WTC11 (cell line): ENCODE measurements around the gene NKAIN2. TPM values are rescaled to one million over a fixed set of nuclear protein-coding genes. Genes with fewer than 3 reads are reported as not detected.
A peak's percentile ranks its signal among the peaks of the same experiment; 100 is the strongest.

ENCODE experiments used
- ATAC-seq: fragments of 200-7000 bp; cut with Tn5 transposase; 2 replicates; pipeline ENCODE4 v1.10.0; 2021; ENCODE audit warnings: mild to moderate bottlenecking, moderate library complexity
- CTCF ChIA-PET: fragments of 300-600 bp; sonication (Branson Sonifier 250); formaldehyde crosslinking; loops from one replicate; lab custom pipeline; 2021; ENCODE audit warnings: antibody characterized with exemption; lab: Charles Lee
- POLR2A ChIA-PET: fragments of 350-600 bp; sonication (Branson Sonifier 250); formaldehyde crosslinking; loops from one replicate; lab custom pipeline; 2021; ENCODE audit warnings: antibody characterized with exemption; lab: Charles Lee
- DNase-seq: peaks from one replicate; pipeline ENCODE4 v3.0.0; 2021; ENCODE audit warnings: low spot score
- H3K27ac Mint-ChIP-seq: 2 replicates; pipeline ENCODE4 v1.8.0; 2021; ENCODE audit warnings: mixed read lengths
- H3K27me3 Mint-ChIP-seq: 2 replicates; pipeline ENCODE4 v1.8.0; 2021; ENCODE audit warnings: low read depth, mild to moderate bottlenecking, moderate library complexity, mixed read lengths
- H3K36me3 Mint-ChIP-seq: 2 replicates; pipeline ENCODE4 v1.8.0; 2021; ENCODE audit warnings: mixed read lengths
- H3K4me1 Mint-ChIP-seq: 2 replicates; pipeline ENCODE4 v1.8.0; 2022; ENCODE audit warnings: mixed read lengths
- H3K4me3 Mint-ChIP-seq: 2 replicates; pipeline ENCODE4 v1.8.0; 2021; ENCODE audit warnings: mild to moderate bottlenecking, moderate library complexity, mixed read lengths
- H3K9me3 Mint-ChIP-seq: 2 replicates; pipeline ENCODE4 v1.8.0; 2021; ENCODE audit warnings: mixed read lengths
- CBFB ChIP-seq: sonication (generic); formaldehyde crosslinking; IDR thresholded peaks from 2 replicates; pipeline ENCODE4 v1.8.1; 2022; ENCODE audit warnings: mild to moderate bottlenecking, low read depth, missing genetic modification reagents
- CREB1 ChIP-seq: sonication (generic); formaldehyde crosslinking; IDR thresholded peaks from 2 replicates; pipeline ENCODE4 v1.8.0; 2023; ENCODE audit warnings: mild to moderate bottlenecking, missing genetic modification reagents
- ELF4 ChIP-seq: sonication (generic); formaldehyde crosslinking; IDR thresholded peaks from 2 replicates; pipeline ENCODE4 v1.8.1; 2022; ENCODE audit warnings: low read depth, mild to moderate bottlenecking, moderate library complexity, missing genetic modification reagents
- EMX1 ChIP-seq: fragments of 250-450 bp; sonication (Bioruptor Pico); IDR thresholded peaks from 2 replicates; pipeline ENCODE4 v1.8.0; 2021; ENCODE audit warnings: mild to moderate bottlenecking
- FOXP1 ChIP-seq: sonication (generic); formaldehyde crosslinking; IDR thresholded peaks from 2 replicates; pipeline ENCODE4 v1.8.0; 2022; ENCODE audit warnings: missing genetic modification reagents, mild to moderate bottlenecking, moderate library complexity, borderline replicate concordance
- GTF2I ChIP-seq: fragments of 250-450 bp; sonication (Bioruptor Pico); conservative IDR thresholded peaks from 2 replicates; pipeline ENCODE4 v1.4.0; 2021; ENCODE audit warnings: mild to moderate bottlenecking
- JAZF1 ChIP-seq: fragments of 250-450 bp; sonication (Bioruptor Pico); IDR thresholded peaks from 2 replicates; pipeline ENCODE4 v1.9.0; 2021; ENCODE audit warnings: moderate library complexity, mild to moderate bottlenecking, inconsistent platforms
- JUN ChIP-seq: sonication (generic); formaldehyde crosslinking; IDR thresholded peaks from 2 replicates; pipeline ENCODE4 v1.8.0; 2023; ENCODE audit warnings: mild to moderate bottlenecking, missing genetic modification reagents
- OVOL2 ChIP-seq: fragments of 250-450 bp; sonication (Bioruptor Pico); IDR thresholded peaks from 2 replicates; pipeline ENCODE4 v1.9.0; 2021; ENCODE audit warnings: mild to moderate bottlenecking, borderline replicate concordance
- TEAD1 ChIP-seq: sonication (generic); formaldehyde crosslinking; IDR thresholded peaks from 2 replicates; pipeline ENCODE4 v1.8.0; 2022; ENCODE audit warnings: mild to moderate bottlenecking, missing genetic modification reagents
- ZNF121 ChIP-seq: sonication (generic); formaldehyde crosslinking; IDR thresholded peaks from 2 replicates; pipeline ENCODE4 v1.8.0; 2023; ENCODE audit warnings: missing genetic modification reagents
- ZNF317 ChIP-seq: sonication (generic); formaldehyde crosslinking; IDR thresholded peaks from 2 replicates; pipeline ENCODE4 v1.8.1; 2023; ENCODE audit warnings: low read depth, mild to moderate bottlenecking, moderate library complexity, missing genetic modification reagents, borderline replicate concordance
- ZNF416 ChIP-seq: fragments of 250-450 bp; sonication (Bioruptor Pico); IDR thresholded peaks from 2 replicates; pipeline ENCODE4 v1.9.0; 2021; ENCODE audit warnings: mild to moderate bottlenecking, inconsistent platforms
- ZNF671 ChIP-seq: fragments of 250-450 bp; sonication (Bioruptor Pico); IDR thresholded peaks from 2 replicates; pipeline ENCODE4 v1.8.0; 2021; ENCODE audit warnings: mild to moderate bottlenecking
- total RNA-seq: library from RNA; stranded (reverse); gene quantifications from 3 replicates; pipeline ENCODE4 v1.2.3, GENCODE V29; 2021
- TF ChIP-seq, protein P1 (sequence below): sonication (generic); formaldehyde crosslinking; IDR thresholded peaks from 2 replicates; pipeline ENCODE4 v1.8.1; 2023; ENCODE audit warnings: mild to moderate bottlenecking, missing genetic modification reagents
- TF ChIP-seq, protein P2 (sequence below): sonication (generic); formaldehyde crosslinking; IDR thresholded peaks from 2 replicates; pipeline ENCODE4 v1.8.1; 2022; ENCODE audit warnings: mild to moderate bottlenecking, moderate library complexity, missing genetic modification reagents
- TF ChIP-seq, protein P3 (sequence below): fragments of 250-450 bp; sonication (Bioruptor Pico); IDR thresholded peaks from 2 replicates; pipeline ENCODE4 v2.1.2; 2022; ENCODE audit warnings: mild to moderate bottlenecking, moderate library complexity
- TF ChIP-seq, protein P4 (sequence below): sonication (generic); formaldehyde crosslinking; IDR thresholded peaks from 2 replicates; pipeline ENCODE4 v1.8.1; 2022; ENCODE audit warnings: low read depth, mild to moderate bottlenecking, moderate library complexity, missing genetic modification reagents, borderline replicate concordance
- TF ChIP-seq, protein P5 (sequence below): sonication (generic); formaldehyde crosslinking; IDR thresholded peaks from 2 replicates; pipeline ENCODE4 v1.8.1; 2022; ENCODE audit warnings: low read depth, missing genetic modification reagents, borderline replicate concordance
- TF ChIP-seq, protein P6 (sequence below): sonication (generic); formaldehyde crosslinking; conservative IDR thresholded peaks from 2 replicates; pipeline ENCODE4 v1.8.1; 2023; ENCODE audit warnings: mild to moderate bottlenecking, low read depth, missing genetic modification reagents, moderate library complexity

The NKAIN2 gene
- total RNA-seq, 1 experiment from 2014 or later = 0.33 TPM

DNA sequence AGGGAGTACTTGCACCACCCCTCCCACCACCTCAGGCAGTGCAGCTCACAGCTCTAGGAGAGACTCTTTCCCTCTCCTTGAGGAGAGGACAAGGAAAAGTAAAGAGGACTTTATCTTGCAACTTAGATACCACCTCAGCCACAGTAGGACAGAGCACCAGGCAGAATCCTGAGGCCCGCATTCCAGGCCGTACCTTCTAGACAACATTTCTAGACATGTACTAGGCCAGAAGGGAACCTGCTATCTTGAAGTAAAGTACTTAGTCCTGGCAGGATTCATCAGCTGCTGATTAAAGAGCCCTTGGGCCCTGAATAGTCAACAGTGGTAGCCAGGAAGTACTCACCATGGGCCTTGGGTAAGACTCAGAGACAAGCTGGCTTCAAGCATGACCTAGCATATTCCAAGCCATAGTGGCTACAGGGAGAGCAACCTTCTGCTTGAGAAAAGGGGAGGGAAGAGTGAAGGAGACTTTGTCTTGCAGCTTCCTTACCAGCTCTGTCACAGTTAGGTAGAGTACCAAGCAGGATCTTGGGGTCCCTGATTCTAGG is 774.1 kb downstream of the NKAIN2 start:
- ATAC-seq = no peak
- DNase-seq = no peak
- no peaks in the 10 kb centered on the region for H3K9me3 Mint-ChIP-seq
- POLR2A ChIA-PET = no interaction called here
- no peaks in the 10 kb centered on the region for H3K36me3 Mint-ChIP-seq
- H3K4me3 Mint-ChIP-seq = no peak overlapping the region
- H3K27me3 Mint-ChIP-seq = no peaks in the 10 kb centered on the region
- H3K4me1 Mint-ChIP-seq = no peaks in the 10 kb centered on the region
- CTCF ChIA-PET = interaction anchor here (0.7 kb wide), 1 partner anchor 222 kb away, joined by 3 read pairs; no protein-coding TSS in a partner anchor
- no peak for TF ChIP-seq TEAD1
- TF ChIP-seq ZNF121 = no peak
- no peak for TF ChIP-seq ZNF416 (CRISPR knock-in tag)
- TF ChIP-seq, protein P1, sequence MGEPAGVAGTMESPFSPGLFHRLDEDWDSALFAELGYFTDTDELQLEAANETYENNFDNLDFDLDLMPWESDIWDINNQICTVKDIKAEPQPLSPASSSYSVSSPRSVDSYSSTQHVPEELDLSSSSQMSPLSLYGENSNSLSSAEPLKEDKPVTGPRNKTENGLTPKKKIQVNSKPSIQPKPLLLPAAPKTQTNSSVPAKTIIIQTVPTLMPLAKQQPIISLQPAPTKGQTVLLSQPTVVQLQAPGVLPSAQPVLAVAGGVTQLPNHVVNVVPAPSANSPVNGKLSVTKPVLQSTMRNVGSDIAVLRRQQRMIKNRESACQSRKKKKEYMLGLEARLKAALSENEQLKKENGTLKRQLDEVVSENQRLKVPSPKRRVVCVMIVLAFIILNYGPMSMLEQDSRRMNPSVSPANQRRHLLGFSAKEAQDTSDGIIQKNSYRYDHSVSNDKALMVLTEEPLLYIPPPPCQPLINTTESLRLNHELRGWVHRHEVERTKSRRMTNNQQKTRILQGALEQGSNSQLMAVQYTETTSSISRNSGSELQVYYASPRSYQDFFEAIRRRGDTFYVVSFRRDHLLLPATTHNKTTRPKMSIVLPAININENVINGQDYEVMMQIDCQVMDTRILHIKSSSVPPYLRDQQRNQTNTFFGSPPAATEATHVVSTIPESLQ (CRISPR knock-in tag) = no peak
- no peak for TF ChIP-seq GTF2I (CRISPR knock-in tag)
- no peak for TF ChIP-seq ZNF317
- TF ChIP-seq JAZF1 (CRISPR knock-in tag) = no peak
- no peak for TF ChIP-seq CREB1
- TF ChIP-seq, protein P2, sequence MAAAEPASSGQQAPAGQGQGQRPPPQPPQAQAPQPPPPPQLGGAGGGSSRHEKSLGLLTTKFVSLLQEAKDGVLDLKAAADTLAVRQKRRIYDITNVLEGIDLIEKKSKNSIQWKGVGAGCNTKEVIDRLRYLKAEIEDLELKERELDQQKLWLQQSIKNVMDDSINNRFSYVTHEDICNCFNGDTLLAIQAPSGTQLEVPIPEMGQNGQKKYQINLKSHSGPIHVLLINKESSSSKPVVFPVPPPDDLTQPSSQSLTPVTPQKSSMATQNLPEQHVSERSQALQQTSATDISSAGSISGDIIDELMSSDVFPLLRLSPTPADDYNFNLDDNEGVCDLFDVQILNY = no peak
- no peak for TF ChIP-seq EMX1 (CRISPR knock-in tag)
- no peak for TF ChIP-seq OVOL2 (CRISPR knock-in tag)
- TF ChIP-seq FOXP1 (CRISPR knock-in tag) = no peak
- H3K27ac Mint-ChIP-seq = no peak overlapping the region

DNA sequence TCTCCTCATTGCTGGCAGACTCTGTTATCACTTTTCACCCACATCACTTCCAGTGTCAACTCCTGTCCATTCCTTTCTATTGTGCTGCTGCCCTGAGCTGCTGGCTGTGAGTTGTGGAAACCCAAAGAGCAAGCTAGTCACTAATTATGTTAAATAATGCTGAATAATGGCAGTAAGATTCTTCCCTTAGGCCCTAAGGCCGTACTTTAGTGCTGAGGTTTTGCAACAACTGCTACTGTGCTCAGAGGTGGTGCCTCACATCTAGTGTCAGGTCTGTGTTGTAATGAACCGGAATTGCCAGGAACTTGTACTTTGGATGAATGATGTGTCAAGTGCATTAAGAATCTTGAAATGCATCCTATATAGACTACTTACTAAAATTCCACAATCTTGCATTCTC is 786.3 kb downstream of the NKAIN2 start:
- H3K27ac Mint-ChIP-seq = no peak overlapping the region
- H3K27me3 Mint-ChIP-seq = no peaks in the 10 kb centered on the region
- H3K36me3 Mint-ChIP-seq = no peaks in the 10 kb centered on the region
- ATAC-seq (peak; percentile 44; the same call in 1 of the 2 replicates), DNase-seq (no peak)
- CTCF ChIA-PET = no interaction called here
- no peak overlapping the region for H3K4me3 Mint-ChIP-seq
- no peaks in the 10 kb centered on the region for H3K9me3 Mint-ChIP-seq
- POLR2A ChIA-PET = no interaction called here
- peaks cover 4% of the 10 kb centered on the region; the same call in 1 of the 2 replicates for H3K4me1 Mint-ChIP-seq
- TF ChIP-seq, protein P3, sequence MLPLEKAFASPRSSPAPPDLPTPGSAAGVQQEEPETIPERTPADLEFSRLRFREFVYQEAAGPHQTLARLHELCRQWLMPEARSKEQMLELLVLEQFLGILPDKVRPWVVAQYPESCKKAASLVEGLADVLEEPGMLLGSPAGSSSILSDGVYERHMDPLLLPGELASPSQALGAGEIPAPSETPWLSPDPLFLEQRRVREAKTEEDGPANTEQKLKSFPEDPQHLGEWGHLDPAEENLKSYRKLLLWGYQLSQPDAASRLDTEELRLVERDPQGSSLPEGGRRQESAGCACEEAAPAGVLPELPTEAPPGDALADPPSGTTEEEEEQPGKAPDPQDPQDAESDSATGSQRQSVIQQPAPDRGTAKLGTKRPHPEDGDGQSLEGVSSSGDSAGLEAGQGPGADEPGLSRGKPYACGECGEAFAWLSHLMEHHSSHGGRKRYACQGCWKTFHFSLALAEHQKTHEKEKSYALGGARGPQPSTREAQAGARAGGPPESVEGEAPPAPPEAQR (CRISPR knock-in tag) = no peak
- TF ChIP-seq, protein P4, sequence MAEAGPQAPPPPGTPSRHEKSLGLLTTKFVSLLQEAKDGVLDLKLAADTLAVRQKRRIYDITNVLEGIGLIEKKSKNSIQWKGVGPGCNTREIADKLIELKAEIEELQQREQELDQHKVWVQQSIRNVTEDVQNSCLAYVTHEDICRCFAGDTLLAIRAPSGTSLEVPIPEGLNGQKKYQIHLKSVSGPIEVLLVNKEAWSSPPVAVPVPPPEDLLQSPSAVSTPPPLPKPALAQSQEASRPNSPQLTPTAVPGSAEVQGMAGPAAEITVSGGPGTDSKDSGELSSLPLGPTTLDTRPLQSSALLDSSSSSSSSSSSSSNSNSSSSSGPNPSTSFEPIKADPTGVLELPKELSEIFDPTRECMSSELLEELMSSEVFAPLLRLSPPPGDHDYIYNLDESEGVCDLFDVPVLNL (CRISPR knock-in tag) = no peak
- no peak for TF ChIP-seq JUN (CRISPR knock-in tag)
- TF ChIP-seq ZNF671 = no peak
- TF ChIP-seq ELF4 = no peak
- TF ChIP-seq, protein P5, sequence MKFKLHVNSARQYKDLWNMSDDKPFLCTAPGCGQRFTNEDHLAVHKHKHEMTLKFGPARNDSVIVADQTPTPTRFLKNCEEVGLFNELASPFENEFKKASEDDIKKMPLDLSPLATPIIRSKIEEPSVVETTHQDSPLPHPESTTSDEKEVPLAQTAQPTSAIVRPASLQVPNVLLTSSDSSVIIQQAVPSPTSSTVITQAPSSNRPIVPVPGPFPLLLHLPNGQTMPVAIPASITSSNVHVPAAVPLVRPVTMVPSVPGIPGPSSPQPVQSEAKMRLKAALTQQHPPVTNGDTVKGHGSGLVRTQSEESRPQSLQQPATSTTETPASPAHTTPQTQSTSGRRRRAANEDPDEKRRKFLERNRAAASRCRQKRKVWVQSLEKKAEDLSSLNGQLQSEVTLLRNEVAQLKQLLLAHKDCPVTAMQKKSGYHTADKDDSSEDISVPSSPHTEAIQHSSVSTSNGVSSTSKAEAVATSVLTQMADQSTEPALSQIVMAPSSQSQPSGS (CRISPR knock-in tag) = no peak
- TF ChIP-seq EMX1 (CRISPR knock-in tag) = no peak
- TF ChIP-seq CBFB (CRISPR knock-in tag) = no peak
- TF ChIP-seq, protein P6, sequence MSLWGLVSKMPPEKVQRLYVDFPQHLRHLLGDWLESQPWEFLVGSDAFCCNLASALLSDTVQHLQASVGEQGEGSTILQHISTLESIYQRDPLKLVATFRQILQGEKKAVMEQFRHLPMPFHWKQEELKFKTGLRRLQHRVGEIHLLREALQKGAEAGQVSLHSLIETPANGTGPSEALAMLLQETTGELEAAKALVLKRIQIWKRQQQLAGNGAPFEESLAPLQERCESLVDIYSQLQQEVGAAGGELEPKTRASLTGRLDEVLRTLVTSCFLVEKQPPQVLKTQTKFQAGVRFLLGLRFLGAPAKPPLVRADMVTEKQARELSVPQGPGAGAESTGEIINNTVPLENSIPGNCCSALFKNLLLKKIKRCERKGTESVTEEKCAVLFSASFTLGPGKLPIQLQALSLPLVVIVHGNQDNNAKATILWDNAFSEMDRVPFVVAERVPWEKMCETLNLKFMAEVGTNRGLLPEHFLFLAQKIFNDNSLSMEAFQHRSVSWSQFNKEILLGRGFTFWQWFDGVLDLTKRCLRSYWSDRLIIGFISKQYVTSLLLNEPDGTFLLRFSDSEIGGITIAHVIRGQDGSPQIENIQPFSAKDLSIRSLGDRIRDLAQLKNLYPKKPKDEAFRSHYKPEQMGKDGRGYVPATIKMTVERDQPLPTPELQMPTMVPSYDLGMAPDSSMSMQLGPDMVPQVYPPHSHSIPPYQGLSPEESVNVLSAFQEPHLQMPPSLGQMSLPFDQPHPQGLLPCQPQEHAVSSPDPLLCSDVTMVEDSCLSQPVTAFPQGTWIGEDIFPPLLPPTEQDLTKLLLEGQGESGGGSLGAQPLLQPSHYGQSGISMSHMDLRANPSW = no peak
- TF ChIP-seq, all 79 proteins: peak for 0
